Measurements from ENCODE around the gene C17orf107. TPM values are rescaled to one million over a fixed set of nuclear protein-coding genes. Genes with fewer than 3 reads are reported as not detected.
A peak's percentile ranks its signal among the peaks of the same experiment; 100 is the strongest.

The C17orf107 gene
- total and polyA plus RNA-seq, 2 of the 13 experiments (the other 11 are each of a cell fraction or from before 2014, with no cell fraction given): 0.20 to 0.59 TPM

GRCh38 chr17:4940555-4941318, 41.4 kb downstream of the C17orf107 start (continued):
- TF ChIP-seq, protein P1, sequence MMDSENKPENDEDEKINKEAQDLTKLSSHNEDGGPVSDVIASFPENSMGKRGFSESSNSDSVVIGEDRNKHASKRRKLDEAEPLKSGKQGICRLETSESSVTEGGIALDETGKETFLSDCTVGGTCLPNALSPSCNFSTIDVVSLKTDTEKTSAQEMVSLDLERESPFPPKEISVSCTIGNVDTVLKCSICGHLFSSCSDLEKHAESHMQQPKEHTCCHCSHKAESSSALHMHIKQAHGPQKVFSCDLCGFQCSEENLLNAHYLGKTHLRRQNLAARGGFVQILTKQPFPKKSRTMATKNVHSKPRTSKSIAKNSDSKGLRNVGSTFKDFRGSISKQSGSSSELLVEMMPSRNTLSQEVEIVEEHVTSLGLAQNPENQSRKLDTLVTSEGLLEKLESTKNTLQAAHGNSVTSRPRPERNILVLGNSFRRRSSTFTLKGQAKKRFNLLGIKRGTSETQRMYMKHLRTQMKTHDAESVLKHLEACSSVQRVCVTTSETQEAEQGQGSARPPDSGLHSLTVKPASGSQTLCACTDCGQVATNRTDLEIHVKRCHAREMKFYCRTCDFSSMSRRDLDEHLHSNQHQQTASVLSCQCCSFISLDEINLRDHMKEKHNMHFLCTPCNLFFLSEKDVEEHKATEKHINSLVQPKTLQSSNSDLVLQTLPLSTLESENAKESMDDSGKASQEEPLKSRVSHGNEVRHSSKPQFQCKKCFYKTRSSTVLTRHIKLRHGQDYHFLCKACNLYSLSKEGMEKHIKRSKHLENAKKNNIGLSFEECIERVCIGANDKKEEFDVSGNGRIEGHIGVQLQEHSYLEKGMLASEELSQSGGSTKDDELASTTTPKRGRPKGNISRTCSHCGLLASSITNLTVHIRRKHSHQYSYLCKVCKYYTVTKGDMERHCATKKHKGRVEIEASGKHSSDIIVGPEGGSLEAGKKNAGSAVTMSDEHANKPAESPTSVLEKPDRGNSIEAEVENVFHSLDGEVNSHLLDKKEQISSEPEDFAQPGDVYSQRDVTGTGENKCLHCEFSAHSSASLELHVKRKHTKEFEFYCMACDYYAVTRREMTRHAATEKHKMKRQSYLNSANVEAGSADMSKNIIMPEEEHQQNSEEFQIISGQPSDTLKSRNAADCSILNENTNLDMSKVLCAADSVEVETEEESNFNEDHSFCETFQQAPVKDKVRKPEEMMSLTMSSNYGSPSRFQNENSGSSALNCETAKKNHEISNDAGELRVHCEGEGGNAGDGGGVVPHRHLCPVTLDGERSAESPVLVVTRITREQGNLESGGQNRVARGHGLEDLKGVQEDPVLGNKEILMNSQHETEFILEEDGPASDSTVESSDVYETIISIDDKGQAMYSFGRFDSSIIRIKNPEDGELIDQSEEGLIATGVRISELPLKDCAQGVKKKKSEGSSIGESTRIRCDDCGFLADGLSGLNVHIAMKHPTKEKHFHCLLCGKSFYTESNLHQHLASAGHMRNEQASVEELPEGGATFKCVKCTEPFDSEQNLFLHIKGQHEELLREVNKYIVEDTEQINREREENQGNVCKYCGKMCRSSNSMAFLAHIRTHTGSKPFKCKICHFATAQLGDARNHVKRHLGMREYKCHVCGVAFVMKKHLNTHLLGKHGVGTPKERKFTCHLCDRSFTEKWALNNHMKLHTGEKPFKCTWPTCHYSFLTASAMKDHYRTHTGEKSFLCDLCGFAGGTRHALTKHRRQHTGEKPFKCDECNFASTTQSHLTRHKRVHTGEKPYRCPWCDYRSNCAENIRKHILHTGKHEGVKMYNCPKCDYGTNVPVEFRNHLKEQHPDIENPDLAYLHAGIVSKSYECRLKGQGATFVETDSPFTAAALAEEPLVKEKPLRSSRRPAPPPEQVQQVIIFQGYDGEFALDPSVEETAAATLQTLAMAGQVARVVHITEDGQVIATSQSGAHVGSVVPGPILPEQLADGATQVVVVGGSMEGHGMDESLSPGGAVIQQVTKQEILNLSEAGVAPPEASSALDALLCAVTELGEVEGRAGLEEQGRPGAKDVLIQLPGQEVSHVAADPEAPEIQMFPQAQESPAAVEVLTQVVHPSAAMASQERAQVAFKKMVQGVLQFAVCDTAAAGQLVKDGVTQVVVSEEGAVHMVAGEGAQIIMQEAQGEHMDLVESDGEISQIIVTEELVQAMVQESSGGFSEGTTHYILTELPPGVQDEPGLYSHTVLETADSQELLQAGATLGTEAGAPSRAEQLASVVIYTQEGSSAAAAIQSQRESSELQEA (CRISPR knock-in tag; IDR thresholded peaks at IDR 0.05; ENCODE audit: not compliant biosample characterization): peak; percentile 60
- 0 out of 2 replicates have a peak, but pooled peaks have one; percentile 39 for TF ChIP-seq ZNF501 (CRISPR knock-in tag; IDR thresholded peaks at IDR 0.05)
- no peak for TF ChIP-seq ZNF34 (CRISPR knock-in tag; IDR thresholded peaks at IDR 0.05; ENCODE audit: borderline replicate concordance)
- TF ChIP-seq TCF7L2 (IDR thresholded peaks at IDR 0.05; ENCODE audit: low read depth, low read length): no peak
- TF ChIP-seq TAF1 (CRISPR knock-in tag; IDR thresholded peaks at IDR 0.05): no peak
- no peak for TF ChIP-seq SMAD9 (CRISPR knock-in tag; IDR thresholded peaks at IDR 0.05)
- no peak for TF ChIP-seq KDM5B (CRISPR knock-in tag; IDR thresholded peaks at IDR 0.05; ENCODE audit: borderline replicate concordance)
- TF ChIP-seq POLR2G (IDR thresholded peaks at IDR 0.05; ENCODE audit: low read depth, low read length): peak; percentile 6
- TF ChIP-seq ELF3 (CRISPR knock-in tag; IDR thresholded peaks at IDR 0.05): 0 out of 2 replicates have a peak, but pooled peaks have one; percentile 5
- no peak for TF ChIP-seq RNF2 (conservative IDR thresholded peaks at IDR 0.05; ENCODE audit: low read depth)
- TF ChIP-seq CHCHD3 (CRISPR knock-in tag; IDR thresholded peaks at IDR 0.05): no peak
- no peak for TF ChIP-seq ZNF317 (CRISPR knock-in tag; IDR thresholded peaks at IDR 0.05)
- TF ChIP-seq ZNF331 (CRISPR knock-in tag; IDR thresholded peaks at IDR 0.05): no peak
- TF ChIP-seq HIVEP1 (CRISPR knock-in tag; IDR thresholded peaks at IDR 0.05): 0 out of 2 replicates have a peak, but pooled peaks have one; percentile 36
- 0 out of 2 replicates have a peak, but pooled peaks have one; percentile 34 for TF ChIP-seq SALL2 (CRISPR knock-in tag; IDR thresholded peaks at IDR 0.05)
- TF ChIP-seq AGO2 (optimal IDR thresholded peaks at IDR 0.05; ENCODE audit: low read depth, low read length): peak; percentile 70
- TF ChIP-seq KDM2A (CRISPR knock-in tag; IDR thresholded peaks at IDR 0.05; ENCODE audit: borderline replicate concordance, low read depth): 0 out of 2 replicates have a peak, but pooled peaks have one; percentile 39
- TF ChIP-seq GATAD1 (CRISPR knock-in tag; IDR thresholded peaks at IDR 0.05): peak; percentile 79; the same call in 1 of the 2 replicates
- TF ChIP-seq NR2F2 (IDR thresholded peaks at IDR 0.05; ENCODE audit: borderline replicate concordance, low read depth): 0 out of 2 replicates have a peak, but pooled peaks have one; percentile 26
- TF ChIP-seq ZNF841 (CRISPR knock-in tag; IDR thresholded peaks at IDR 0.05; ENCODE audit: borderline replicate concordance): no peak
- TF ChIP-seq ZSCAN25 (CRISPR knock-in tag; IDR thresholded peaks at IDR 0.05): peak; percentile 57; the same call in 1 of the 2 replicates
- TF ChIP-seq ZFY (CRISPR knock-in tag; IDR thresholded peaks at IDR 0.05): no peak
- peak; percentile 82; the same call in 1 of the 2 replicates for TF ChIP-seq SP2 (CRISPR knock-in tag; IDR thresholded peaks at IDR 0.05)
- TF ChIP-seq ZSCAN29 (CRISPR knock-in tag; conservative IDR thresholded peaks at IDR 0.05): 0 out of 2 replicates have a peak, but pooled peaks have one; percentile 23

Measured in HepG2 (cell line).